Measurements from ENCODE around the gene TBCD.

Gene TBCD

GRCh38 chr17:82973456-82974135 lies 221.7 kb downstream of the TBCD start:
- ChIA-PET POLR2A (no interaction called here), CTCF (interaction anchor here (1.5 kb wide), 1 partner anchor 12 kb away, joined by 4 read pairs; no protein-coding TSS in a partner anchor)
- DNase-seq (ENCODE audit: low read depth, low spot score) = no peak
- no peak overlapping the region for H3K4me3 ChIP-seq (ENCODE audit: low read depth, low read length)
- TF ChIP-seq, protein P1, sequence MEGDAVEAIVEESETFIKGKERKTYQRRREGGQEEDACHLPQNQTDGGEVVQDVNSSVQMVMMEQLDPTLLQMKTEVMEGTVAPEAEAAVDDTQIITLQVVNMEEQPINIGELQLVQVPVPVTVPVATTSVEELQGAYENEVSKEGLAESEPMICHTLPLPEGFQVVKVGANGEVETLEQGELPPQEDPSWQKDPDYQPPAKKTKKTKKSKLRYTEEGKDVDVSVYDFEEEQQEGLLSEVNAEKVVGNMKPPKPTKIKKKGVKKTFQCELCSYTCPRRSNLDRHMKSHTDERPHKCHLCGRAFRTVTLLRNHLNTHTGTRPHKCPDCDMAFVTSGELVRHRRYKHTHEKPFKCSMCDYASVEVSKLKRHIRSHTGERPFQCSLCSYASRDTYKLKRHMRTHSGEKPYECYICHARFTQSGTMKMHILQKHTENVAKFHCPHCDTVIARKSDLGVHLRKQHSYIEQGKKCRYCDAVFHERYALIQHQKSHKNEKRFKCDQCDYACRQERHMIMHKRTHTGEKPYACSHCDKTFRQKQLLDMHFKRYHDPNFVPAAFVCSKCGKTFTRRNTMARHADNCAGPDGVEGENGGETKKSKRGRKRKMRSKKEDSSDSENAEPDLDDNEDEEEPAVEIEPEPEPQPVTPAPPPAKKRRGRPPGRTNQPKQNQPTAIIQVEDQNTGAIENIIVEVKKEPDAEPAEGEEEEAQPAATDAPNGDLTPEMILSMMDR (IDR thresholded peaks at IDR 0.05; ENCODE audit: insufficient read depth, low read length, missing control alignments) = no peak

DNA sequence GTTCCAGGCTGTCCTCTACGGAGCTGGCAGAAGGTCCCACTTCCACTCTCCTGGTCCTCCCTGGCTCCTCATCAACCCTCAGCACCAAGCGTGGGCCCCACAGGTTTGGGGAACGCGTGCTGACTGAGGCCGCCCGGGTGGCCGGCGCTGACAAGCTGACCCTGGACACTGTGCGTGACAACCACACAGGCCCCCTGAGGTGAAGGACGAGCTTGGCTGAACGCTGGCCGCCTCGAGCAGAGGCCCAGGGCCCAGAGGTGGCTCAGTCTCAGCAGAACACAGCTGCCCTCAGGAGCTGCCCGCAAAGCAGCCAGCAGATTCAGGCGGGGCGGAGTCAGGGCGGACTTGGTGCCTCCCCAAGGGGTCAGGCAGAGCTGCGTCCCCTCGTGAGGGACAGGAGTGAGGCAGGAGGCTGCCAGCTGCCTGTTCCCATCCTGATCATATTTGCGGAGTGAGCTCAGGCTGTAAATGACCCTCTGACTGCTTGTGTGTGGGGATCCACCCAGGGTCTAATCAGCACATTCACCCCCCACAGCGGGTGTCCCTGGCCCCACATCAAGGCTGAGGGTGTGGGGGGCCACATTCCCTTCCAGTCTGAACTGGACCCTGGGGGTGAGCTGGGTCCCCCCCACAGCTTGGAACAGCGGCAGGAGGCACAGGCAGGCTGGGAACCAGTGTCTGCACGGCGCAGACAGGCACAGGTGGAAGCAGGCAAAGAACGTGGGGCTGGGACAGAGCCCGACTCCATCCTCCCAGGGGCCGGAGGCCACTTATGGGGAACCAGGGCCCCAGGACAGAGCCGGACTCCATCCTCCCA lies 222.5 kb downstream of the TBCD start:
- ChIA-PET CTCF (interaction anchor here (1.5 kb wide), 1 partner anchor 11 kb away, joined by 4 read pairs; no protein-coding TSS in a partner anchor), POLR2A (no interaction called here)
- TF ChIP-seq, protein P1 (IDR thresholded peaks at IDR 0.05; ENCODE audit: insufficient read depth, low read length, missing control alignments) = no peak
- DNase-seq (ENCODE audit: low read depth, low spot score) = no peak
- no peak overlapping the region for H3K4me3 ChIP-seq (ENCODE audit: low read depth, low read length)

- DNase-seq (ENCODE audit: low read depth, low spot score) = no peak
- POLR2A ChIA-PET = no interaction called here
- no peak overlapping the region for H3K4me3 ChIP-seq (ENCODE audit: low read depth, low read length)
- TF ChIP-seq, protein P1 (IDR thresholded peaks at IDR 0.05; ENCODE audit: insufficient read depth, low read length, missing control alignments) = no peak
- CTCF ChIA-PET = interaction anchor here (1.0 kb wide), 1 partner anchor 12 kb away, joined by 3 read pairs; no protein-coding TSS in a partner anchor
Measured at GRCh38 chr17:82976982-82977488, 225.2 kb downstream of the TBCD start.

DNA sequence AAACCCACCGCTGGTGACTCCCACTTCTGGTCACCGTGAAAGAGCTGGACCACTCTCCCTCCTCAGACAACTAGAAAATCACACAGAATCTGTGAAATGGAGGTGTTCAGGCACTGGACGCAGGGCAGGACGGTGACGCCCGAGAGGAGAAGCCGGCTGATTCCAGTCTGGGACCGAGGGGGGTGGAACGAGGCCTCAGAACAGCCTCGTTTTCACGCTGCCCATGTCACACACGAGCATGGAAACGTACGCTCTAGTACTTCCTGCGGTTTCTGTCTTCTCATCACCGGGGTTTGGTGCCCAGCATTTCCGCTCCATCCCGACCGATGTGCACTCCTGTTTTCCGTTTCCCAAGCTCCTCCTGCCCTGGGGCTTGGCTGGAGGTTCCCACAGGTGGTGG lies 225.7 kb downstream of the TBCD start:
- no peak for DNase-seq (ENCODE audit: low read depth, low spot score)

DNA sequence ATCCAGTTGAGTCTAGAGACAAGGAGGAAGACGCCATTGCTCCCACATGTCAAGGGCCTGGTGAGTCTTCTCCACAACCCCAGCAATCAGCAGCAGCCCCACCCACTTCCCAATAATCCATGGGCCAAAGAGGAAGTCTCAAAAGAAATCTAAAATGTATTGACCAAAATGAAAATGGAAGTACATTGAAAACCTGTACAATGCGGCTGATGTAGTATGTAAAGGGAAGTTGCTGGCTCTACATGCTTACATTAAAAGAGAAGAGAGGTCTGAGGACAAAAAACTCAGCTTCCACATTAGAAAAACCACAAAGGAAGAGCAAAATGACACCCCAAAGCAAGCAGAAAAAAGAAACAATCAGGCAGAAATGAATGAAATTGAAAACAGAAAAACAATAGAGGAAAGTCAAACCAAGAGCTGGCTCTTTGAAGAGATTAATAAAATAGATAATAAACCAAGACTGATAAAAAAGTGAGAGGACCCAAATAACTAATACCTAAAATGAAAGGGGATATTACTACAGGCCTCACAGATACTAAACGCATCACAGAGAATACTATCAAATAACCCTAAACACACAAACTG lies 227.0 kb downstream of the TBCD start:
- no peak for DNase-seq (ENCODE audit: low read depth, low spot score)

More for the DNA sequence above, 225.7 kb downstream of the TBCD start:
- no peak overlapping the region for H3K4me3 ChIP-seq (ENCODE audit: low read depth, low read length)
- ChIA-PET POLR2A (no interaction called here), CTCF (interaction anchor here (1.0 kb wide), 1 partner anchor 13 kb away, joined by 3 read pairs; no protein-coding TSS in a partner anchor)
- TF ChIP-seq, protein P1 (IDR thresholded peaks at IDR 0.05; ENCODE audit: insufficient read depth, low read length, missing control alignments) = no peak

More for the DNA sequence above, 227.0 kb downstream of the TBCD start:
- TF ChIP-seq, protein P1 (IDR thresholded peaks at IDR 0.05; ENCODE audit: insufficient read depth, low read length, missing control alignments) = no peak
- POLR2A ChIA-PET = no interaction called here
- CTCF ChIA-PET = interaction anchor here (0.6 to 1.7 kb wide), 4 partner anchors 10 to 16 kb away, joined by 3 to 5 read pairs (median 4); no protein-coding TSS in a partner anchor
- H3K4me3 ChIP-seq (ENCODE audit: low read depth, low read length) = no peak overlapping the region
